ENCODE measurements around the gene SGF29.
"Not testable (repeated sequence)": the region's sequence is repeated elsewhere in the genome, so short reads cannot be mapped to it uniquely, and the experiment has no call there.

SGF29 gene

GRCh38 chr16:28553776-28554633 lies at the start of gene SGF29:
SGF29 (plus strand) TSS chr16:28553920; CDS start chr16:28581070, 27,150 bp downstream.
- DNase-seq (ENCODE audit: low spot score): peak; percentile 98

GRCh38 chr16:28504707-28505404 lies 48.9 kb upstream of the SGF29 start:
- no peak for DNase-seq (ENCODE audit: low spot score)

- no peak for DNase-seq (ENCODE audit: low spot score)
Measured at GRCh38 chr16:28505489-28506137, 48.1 kb upstream of the SGF29 start.

- DNase-seq (ENCODE audit: low spot score): no peak
Measured at GRCh38 chr16:28511031-28511430, 42.7 kb upstream of the SGF29 start.

GRCh38 chr16:28511801-28512789 lies 41.6 kb upstream of the SGF29 start:
- no peak for DNase-seq (ENCODE audit: low spot score)

- DNase-seq (ENCODE audit: low spot score): no peak
Measured at GRCh38 chr16:28513484-28514181, 40.1 kb upstream of the SGF29 start.

- DNase-seq (ENCODE audit: low spot score): no peak
Measured at GRCh38 chr16:28514246-28514645, 39.5 kb upstream of the SGF29 start.

GRCh38 chr16:28520672-28521071 lies 33.0 kb upstream of the SGF29 start:
- DNase-seq (ENCODE audit: low spot score): no peak

GRCh38 chr16:28521436-28521835 lies 32.3 kb upstream of the SGF29 start:
- no peak for DNase-seq (ENCODE audit: low spot score)

GRCh38 chr16:28522792-28523191 lies 30.9 kb upstream of the SGF29 start:
- no peak for DNase-seq (ENCODE audit: low spot score)

GRCh38 chr16:28524681-28525171 lies 29.0 kb upstream of the SGF29 start:
- no peak for DNase-seq (ENCODE audit: low spot score)

GRCh38 chr16:28526201-28527099 lies 27.3 kb upstream of the SGF29 start:
- DNase-seq (ENCODE audit: low spot score): no peak

GRCh38 chr16:28527100-28527785 lies 26.5 kb upstream of the SGF29 start:
- not testable (repeated sequence) for DNase-seq (ENCODE audit: low spot score)

GRCh38 chr16:28527985-28528384 lies 25.7 kb upstream of the SGF29 start:
- DNase-seq (ENCODE audit: low spot score): no peak

- no peak for DNase-seq (ENCODE audit: low spot score)
Measured at GRCh38 chr16:28528463-28528867, 25.3 kb upstream of the SGF29 start.

- no peak for DNase-seq (ENCODE audit: low spot score)
Measured at GRCh38 chr16:28529124-28529523, 24.6 kb upstream of the SGF29 start.

- peak; percentile 47 for DNase-seq (ENCODE audit: low spot score)
Measured at GRCh38 chr16:28531777-28532744, 21.7 kb upstream of the SGF29 start.
